GM04504 (cell line): ENCODE results near the gene SMCR8.
"Not testable (repeated sequence)": the region's sequence is repeated elsewhere in the genome, so short reads cannot be mapped to it uniquely, and the experiment has no call there.

Experiments used
- DNase-seq: peaks from one replicate; pipeline ENCODE4 v3.0.0-alpha.2; 2012; ENCODE audit warnings: low read depth

SMCR8 gene

DNA sequence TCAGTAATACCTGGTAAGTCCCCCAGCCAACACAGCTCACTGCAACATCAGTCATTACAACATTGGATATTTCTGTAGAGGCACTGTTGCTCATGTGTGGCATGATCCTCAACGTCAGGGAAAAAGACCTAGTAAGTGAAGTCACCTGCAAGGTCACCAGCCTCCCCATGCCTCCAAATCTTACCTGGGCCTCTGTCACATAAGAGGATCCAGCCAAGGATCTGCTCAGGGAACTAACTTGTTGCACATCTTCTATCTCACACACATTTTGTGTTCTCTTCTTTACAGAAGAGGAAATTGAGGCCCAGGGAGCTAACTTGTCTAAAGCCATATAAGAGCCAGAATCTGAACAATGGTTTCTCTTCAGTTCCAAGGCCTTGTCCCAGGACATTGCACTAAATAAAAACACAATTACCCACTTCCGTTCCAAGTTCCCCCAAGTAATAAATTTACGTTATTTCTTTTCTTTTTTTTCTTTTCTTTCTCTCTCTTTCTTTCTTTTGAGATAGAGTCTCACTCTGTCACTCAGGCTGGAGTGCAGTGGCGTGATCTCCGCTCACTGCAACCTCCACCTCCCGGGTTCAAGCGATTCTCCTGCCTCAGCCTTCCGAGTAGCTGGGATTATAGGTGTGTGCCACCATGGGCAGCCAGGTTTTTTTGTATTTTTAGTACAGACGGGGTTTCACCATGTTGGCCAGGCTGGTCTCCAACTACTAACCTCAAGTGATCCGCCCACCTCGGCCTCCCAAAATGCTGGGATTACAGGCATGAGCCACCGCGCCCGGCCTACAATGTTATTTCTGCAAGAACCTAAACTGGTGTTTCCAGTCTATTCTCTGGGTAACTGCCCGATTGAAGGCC lies 47.0 kb downstream of the SMCR8 start:
- no peak for DNase-seq

DNA sequence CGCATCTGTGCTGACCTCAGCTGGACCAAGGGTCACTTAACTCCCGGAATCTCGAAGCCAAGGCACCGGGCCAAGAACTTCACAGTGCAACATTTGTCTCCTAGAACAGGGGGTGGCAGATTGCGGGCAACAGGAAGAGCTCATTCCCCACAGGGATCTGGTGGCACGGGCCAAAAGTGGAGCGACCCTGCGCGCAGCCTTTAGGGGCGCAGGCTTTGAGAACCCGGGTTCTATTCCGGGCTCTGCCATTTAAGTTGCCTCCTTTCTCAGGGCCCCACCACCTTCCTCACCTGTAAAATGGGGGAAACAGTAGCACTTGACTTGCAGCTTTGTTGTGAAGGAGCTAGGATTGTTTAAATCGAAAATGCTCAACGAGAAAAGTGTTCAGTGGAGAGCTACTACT lies 47.6 kb downstream of the SMCR8 start:
- DNase-seq = no peak

DNA sequence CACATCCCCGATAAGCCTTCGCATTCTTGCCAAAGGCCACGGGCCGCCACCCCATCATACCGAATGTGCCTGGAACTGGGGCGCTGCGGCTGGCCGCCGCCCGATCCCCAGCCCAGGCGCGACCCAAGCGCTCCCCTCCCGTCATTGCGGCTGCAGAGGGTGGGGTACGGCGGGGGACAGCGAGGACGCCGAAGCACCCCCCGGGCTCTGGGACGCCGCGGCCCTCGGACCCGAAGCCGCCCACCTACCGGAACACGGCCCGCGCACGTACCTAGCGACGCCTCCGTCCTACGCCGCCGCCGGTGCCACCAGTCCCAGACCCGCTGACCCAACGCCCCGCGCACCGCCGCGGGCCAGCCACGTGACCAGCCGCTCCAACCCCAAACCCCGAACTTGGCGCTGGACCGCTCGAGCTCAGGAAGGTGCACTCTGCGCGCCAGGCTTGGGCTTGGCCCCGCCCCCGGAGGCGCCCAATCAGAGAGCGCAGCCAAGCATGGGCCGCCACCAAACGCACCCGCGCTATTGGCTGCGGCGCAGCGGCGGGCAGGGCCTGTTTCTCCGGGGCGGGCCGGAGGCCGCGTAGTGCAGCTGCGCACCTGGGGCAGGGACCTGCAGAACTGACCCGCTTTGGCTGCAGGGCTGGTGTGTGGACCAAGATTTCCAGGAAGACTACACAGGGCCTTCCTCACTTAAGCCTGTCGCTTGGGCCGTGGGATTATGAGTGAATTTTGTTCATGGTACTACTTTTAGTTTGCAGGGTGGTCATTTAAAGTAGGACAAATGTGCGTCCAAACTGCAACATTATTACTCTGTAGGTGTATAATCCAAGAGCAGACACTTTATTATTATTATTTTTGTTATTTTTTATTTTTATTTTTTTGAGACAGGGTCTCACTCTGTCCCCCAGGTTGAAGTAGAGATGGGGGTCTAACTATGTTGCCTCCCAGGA lies 48.3 kb downstream of the SMCR8 start, which contains the start of gene SHMT1:
SHMT1 (minus strand) TSS at position 450 of the 949 bp plus-strand sequence. CDS start 7,569 bp downstream, outside the sequence.
- DNase-seq = peak; percentile 65

GRCh38 chr17:18364166-18364565 lies 49.1 kb downstream of the SMCR8 start:
- no peak for DNase-seq

DNA sequence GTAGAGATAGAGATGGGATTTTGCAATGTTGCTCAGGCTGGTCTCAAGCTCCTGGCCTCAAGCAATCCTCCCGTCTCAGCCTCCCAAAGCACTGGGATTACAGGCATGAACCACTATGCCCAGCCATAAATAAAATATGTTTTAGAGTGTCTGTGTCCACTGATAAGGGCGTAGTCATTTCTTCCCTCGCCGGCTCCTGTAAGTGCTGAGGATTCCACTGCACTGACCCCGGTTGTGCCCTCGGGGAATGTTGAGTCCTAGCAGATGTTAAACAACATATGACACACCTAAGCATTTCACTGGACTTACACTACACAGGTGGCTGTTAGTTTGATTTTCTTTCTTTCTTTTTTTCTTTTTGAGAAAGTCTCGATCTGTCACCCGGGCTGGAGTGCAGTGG lies 53.9 kb downstream of the SMCR8 start:
- DNase-seq = no peak

DNA sequence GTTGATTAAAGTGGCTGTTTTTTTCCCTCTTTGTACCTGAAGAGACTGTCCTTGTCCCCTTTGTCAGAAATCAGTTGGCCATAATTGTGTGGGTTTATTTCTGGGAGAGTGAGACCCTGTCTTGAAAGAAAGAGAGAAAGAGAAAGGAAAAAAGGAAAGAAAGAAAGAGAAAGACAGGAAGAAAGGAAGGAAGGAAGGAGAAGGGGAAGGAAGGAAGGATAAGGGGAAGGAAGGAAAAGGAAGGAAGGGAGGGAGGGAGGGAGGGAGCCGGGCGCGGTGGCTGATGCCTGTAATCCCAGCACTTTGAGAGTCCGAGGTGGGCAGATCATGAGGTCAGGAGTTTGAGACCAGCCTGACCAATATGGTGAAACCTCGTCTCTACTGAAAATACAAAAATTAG lies 55.7 kb downstream of the SMCR8 start:
- DNase-seq = no peak

- DNase-seq = no peak
These were observed 56.4 kb downstream of the SMCR8 start for GRCh38 chr17:18371455-18371854.

DNA sequence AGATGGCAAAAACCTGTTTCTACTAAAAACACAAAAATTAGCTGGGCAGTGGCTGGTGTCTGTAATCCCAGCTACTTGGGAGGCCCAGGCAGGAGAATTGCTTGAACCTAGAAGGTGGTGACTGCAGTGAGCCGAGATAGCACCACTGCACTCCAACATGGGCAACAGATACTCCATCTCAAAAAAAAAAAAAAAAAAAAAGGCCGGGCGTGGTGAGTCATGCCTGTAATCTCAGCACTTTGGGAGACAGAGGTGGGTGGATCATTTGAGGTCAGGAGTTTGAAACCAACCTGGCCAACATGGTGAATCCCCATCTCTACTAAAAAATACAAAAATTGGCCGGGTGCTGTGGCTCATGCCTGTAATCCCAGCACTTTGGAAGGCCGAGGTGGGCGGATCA lies 58.1 kb downstream of the SMCR8 start:
- DNase-seq = not testable (repeated sequence)

- no peak for DNase-seq
These were observed 59.1 kb downstream of the SMCR8 start for GRCh38 chr17:18374216-18374615.
